SIG-M5 treated with dmso at 0.1 percent for 504 hours (cell line): ENCODE data around the gene GPA33.
"Not testable (repeated sequence)": the region's sequence is repeated elsewhere in the genome, so short reads cannot be mapped to it uniquely, and the experiment has no call there.

Experiments
- DNase-seq: peaks from one replicate; lab custom pipeline; 2025; ENCODE audit not compliant: unreplicated experiment; lab: John Stamatoyannopoulos, UW

Gene GPA33

DNA sequence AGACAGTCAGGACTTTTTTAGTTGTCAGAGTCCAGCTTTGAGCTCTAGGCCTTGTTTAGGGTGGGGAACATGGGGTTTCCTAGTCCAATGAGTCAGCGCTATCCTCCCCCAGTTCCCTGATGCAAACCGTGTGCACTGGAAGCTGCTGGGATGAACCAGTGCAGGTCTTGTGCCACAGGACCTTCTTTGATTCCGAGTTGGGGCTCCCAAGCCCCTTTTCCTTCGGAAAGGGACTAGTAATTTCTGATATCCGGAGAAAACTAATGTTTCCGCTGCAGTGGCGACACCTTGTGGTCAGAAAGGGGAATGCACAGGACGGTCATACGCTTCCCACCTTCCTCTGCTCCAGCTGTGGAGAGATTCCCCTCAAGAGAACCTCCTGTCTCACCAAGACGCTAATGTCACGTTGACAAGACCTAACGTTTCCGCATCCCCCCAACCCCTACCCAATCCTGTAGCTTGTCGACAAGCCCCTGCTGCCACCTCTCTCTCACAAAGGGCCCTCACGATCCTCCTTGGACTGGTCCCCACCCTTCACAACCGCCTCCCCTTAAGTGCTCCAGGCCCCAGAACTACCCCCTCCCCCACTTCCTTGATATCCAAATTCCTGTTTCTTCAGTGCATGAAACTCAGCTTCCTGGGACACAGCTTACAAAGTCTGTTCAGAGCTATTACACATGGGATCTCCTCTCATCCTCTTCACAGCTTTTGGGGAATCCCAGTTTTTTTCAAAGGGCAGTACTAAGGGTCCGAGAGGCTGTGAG, 30.9 kb downstream of the GPA33 start:
- peak; percentile 62 for DNase-seq

DNA sequence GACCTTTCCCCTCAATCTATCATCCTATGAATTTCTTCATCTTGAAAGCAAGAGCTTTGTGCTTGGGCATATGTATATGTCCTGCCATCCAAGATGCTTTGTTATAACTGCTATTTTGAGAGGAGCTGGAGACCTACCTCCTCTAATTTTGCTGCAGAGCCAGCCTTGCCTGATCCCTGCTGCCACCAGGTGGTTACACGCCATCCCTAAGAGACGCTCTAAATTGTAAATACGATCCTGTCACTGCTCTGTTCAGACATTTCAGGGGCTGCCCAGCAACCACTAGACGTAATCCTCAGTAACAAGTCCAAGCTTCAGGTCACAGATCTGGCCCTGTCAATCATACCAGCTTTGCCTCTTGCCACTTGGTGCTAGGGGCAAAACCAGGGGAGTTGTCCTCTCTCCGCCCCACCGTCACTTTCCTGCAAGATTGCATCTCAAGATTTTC, 32.9 kb downstream of the GPA33 start:
- DNase-seq, result peak; percentile 61

DNA sequence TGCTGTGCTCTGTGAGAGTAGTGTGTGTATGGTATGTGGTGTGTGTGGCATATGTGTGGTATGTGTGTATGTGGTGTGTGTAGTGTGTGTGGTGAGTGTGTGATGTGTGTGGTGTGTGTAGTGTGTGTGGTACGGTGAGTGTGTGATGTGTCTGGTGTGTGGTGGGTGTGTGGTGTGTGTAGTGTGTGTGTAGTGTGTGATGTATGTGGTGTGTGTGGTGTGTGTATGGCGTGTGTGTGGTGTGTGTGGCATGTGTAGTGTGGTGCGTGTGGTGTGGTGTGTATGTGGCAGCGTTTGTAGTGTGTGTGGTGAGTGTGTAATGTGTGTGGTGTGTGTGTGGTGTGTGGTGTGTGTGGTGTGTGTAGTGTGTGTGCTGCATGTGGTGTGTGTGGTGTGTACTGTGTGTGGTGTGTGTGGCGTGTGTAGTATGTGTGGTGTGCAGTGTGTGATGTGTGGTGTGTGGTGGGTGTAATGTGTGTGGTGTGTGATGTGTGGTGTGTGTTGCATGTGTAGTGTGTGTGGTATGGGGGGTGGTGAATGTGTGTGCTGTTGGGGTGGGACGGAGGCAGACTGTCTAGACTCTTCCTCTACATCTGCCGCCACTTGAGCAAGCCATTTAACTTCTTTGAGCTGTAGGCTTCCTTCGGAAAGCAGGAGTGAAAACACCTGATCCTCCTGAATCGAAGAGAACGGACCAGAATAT, 33.5 kb downstream of the GPA33 start:
- DNase-seq, result peak; percentile 26

DNA sequence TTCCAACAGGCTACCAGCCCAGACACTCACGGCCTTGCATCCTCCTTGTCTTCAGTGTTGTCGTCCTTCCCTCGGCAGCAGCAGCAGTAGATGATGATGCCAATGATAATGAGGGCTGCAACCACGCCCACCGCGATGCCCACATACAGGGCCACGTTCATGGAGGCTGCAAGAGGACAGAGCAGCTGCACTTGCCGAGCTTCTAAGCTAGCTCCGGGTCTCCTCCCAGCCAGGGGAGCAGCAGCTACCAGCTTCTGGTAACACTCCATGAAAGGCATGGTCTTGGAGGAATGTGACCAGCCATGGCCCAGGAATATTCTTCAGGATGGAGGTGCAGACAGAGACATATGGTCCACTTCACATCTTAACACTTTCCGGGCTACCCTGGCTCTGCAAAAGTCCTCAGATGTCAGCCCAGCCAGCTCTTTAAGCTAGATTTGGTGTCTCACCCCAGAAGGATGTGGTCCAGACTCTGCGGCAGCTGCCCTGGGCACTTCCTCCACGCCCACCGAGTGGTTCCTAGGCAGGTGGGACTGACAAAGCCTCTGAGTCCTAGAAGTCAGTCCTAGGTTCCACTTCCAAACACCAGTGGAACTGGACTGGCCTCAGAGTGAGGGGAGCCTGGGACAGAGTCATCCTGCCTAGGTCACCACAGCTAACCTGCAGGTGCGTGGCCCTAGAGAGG, 35.1 kb downstream of the GPA33 start:
- no peak for DNase-seq

DNA sequence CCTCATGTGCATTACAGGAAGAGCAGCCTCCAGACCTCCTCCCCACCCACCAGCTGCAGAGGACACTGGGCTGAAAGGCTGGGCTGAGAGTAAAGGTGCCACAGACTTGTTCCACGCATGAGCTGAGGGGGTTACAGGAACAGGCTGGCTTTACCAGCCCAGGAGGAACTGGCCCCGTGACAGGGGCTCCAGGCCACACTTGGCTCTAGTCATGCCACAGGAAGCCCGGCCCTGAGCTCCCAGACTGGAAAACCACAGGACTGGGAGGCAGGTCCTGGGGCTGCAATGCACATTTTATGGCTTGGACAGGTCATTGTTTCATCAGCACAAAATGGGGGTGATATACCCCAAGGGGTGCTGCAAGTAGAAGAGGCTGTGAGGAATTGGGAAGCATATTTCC, 35.6 kb downstream of the GPA33 start:
- no peak for DNase-seq

DNA sequence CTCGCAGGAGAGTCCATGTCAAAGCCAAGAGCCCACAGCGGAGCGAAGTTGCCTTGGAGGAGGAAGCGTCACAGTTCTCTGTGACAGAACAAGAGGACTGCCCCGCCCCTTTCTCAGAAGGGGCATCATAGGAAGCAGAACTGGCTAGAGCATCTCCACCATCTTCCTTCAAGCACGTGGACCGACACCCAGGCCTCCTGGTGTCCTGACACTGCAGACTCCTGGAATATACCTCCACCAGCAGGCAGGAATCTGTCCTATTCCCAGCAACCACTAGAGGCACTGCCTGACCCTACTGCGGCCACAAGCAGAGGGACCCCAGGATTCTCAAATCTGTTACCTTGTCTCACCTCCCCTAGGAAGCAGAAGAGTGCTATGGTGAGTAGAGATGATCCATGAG, 37.8 kb downstream of the GPA33 start:
- DNase-seq, result no peak

DNA sequence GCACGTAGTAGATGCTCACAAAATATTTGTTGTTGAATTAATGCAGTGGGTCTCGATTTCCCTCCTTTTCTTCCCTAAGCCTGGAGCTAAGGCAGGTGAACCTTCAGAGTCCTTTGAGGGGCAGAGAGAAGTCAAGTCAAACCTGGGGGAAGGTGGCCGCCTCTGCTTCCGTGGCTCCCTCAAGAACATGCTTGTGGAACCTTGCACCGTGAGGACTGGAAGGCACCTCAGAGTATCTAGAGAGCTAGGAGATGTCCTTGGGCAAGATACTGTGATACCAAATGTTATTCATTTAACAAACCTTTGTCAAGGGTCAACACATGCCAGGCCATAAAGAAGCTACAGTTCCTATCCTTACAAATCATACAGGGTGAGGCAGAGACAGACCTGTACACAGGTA, 38.3 kb downstream of the GPA33 start:
- DNase-seq, result no peak

DNA sequence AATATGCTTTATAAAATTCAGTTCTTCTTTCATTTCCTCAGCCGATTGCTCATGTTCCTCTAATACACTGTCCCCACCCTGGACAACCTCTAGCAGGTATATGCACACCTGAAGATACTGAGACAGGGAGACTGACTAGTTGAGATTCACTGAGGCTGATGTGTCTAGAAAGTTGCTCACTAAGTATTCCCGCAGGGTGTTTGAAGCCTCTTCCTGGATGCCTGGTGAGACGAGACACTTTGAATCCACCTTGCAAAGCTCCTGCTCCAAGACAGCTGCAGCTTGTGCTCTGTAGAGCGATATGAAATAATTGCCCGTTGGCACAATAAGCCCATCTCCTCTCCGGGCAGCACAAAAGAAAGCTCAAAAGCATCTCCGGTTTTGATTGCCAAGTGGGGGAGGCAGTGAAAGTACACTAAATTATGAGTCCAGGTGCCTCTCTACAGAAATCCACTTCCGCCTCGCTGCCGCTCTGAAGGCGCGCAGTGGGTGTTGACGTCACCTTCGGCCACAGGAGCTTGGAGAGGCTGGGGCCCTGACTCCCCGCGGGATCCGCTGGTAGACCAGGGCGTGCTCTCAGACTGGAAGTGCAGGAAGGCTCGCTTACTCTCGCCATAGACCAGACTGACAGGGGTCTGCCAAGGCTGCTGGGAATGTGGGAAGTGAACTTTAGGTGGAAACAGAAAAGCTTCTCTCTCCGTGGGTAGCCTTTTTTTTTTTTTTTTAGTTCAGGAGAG, 46.3 kb downstream of the GPA33 start:
- peak; percentile 74 for DNase-seq

DNA sequence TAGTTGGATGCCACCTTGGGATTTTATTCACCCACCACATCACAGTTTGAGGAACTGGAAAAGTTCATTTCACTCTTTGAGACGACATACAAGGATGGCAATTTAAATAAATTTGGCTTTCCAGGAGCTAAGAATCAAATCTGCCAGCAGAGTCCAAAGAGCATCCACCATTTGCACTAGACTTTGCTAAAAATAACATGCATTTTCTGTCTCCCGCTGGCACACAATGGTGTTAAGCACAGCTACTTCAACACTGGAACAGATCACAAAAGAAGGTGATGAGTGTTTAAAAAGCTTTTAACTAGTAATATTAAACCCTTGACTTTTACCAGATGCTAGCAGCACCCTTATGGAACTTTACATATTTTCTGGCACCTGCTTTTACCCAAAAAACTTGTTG, 56.5 kb downstream of the GPA33 start:
- DNase-seq, result no peak

DNA sequence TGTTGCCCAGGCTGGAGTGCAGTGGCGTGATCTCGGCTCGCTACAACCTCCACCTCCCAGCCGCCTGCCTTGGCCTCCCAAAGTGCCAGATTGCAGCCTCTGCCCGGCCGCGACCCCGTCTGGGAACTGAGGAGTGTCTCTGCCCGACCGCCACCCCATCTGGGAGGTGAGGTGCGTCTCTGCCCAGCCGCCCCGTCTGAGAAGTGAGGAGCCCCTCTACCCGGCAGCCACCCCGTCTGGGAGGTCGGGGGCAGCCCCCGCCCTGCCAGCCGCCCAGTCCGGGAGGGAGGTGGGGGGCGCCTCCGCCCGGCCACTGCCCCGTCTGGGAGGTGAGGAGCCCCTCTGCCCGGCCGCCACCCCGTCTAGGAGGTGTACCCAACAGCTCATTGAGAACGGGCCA, 60.6 kb downstream of the GPA33 start:
- DNase-seq, result not testable (repeated sequence)

DNA sequence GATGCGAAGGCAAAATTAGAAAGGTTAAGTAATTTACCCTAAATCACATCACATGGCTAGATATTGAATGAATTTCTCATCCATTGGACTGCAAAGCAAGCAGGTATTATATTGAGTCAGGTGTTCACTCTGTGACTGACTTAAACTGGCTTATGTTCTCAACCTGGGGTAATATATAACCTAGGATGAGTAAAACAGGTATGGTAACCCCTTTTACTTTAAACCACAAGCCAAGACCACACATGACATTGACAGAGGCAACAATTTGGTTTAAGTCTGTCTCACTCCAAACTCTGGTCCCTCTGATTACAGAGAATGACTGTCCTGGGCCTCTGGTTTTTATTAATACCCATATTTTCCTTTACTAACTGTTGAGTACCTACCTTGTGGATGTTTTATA, 67.8 kb downstream of the GPA33 start:
- DNase-seq, result no peak

DNA sequence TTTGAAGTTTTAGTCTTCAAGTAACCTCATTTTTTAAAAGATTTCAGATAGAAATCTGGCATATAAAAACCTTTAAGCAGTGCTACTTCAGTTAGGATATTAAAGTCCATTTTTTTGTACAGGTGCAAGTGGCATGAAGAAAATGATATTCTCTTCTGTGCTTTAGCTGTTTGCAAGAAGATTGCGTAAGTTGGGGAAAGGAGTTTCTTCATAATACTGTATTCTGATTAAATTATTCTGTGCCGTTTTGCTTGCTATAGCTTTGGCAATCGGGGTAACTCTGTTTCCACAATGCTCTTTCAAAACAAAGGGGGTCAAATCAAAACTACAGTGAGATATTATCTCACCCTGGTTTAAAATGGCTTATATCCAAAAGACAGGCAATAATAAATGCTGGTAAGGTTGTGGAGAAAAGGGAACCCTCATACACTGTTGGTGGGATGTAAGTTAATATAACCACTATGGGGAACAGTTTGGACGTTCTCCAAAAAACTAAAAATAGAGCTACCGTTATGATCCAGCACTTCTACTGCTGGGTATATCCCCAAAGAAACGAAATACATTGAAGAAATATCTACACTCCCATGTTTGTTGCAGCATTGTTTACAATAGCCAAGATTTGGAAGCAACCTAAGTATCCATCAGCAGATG, 74.0 kb downstream of the GPA33 start:
- peak; percentile 80 for DNase-seq

DNA sequence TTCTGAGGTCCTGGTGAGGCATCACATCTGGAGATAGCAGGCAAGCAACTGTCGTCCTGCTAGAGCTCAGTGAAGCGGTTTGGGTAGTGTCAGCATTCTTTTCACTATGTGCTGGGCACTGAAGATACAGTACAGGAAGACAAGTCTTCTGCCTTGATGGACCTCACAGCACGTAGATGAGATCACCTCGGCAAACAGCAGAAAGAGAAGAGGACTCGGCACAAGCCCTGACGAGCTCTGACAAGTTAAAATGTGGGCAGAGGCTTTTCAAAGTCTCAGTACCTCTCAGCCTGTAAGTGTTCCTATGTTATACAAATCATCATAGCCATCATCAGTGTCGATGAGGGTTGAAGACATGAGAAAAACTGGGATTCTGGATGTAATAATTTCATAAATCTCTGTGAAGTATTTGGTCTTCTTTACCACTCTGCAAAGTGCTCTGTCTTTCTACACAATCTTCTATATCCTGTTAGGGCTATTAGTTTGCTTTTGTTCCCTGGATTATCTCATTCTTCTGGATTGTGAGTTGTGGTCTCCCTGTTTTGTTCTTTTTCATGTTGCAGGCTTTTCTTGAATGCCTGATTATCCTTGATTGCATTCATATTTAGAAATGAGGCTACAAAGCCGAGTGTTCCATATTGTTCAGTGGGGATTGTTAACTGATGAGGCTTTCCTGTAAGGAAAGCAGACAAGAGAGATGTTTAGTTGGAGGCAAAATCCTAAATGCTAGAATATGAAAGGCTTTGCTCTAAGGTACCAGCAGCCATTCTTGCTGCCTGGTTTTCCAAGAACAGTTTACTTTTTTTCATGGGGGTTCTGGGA, 76.9 kb downstream of the GPA33 start:
- DNase-seq, result no peak

DNA sequence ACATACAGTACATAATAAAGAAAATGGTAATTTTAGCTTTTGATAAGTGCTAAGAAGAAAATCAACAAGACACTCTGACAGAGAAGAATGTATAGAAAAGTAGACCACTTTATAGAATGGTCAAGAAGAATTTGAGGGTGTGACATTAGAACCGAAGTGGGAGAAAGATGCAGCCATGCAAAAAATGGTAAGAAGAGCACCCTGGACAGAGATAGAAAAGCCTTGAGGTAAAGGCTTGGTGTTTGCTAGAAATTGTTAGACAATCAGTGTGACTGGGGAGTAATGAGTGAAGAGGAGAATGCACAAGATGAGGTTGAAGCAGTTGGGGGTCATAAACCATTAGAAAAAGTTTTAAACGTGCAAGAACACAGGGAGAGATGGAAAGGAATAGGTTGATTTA, 77.6 kb downstream of the GPA33 start:
- DNase-seq, result no peak

DNA sequence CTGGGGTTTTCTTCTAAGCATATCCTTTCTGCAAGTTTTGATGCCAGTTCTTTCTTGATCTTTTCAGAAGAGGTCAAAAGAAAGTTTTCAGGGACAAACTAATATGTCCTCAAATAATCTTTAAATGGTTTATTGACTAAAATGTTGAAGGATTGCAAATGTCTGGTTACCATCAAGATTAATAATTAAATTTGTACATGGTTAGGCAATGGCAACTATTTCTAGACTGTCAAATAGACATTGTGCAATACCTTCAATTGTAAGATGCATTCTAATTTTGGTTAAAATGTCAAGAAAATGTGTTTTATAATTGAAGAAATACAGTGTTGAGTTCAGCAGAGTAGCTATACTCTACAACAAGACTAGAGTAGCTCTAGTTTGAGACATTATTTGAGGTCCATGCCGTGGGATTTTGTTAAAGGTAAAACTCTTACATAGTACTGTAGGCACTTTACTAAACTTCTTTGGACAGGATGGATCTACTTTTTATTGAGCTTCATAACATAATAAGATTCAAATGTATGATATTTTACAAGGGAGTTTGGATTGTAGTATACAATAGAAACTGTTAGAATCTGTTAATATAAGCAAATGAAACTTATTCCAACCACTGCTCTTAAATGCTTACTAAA, 78.5 kb downstream of the GPA33 start:
- no peak for DNase-seq

DNA sequence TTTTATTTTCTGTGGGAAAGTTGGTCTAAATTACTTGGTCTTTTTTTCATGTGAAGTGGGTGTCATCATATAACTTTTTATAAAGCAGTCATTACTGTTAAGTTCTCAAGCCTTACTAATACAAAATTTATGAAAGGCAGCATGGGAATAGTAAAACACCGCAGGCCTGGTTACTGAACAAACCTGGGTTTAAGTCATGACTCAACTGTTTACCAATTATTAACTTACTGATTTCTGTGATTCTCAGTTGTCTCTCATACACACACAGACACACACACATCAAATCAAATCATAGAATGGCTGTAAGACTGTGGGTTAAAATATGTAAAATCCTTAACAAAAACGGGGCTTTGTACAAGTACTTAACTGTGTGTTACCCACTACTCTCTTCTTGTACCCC, 86.5 kb downstream of the GPA33 start:
- no peak for DNase-seq
